22Rv1 (cell line): Measurements from ENCODE around the gene ATP8B3.

ENCODE experiments used
- CTCF ChIP-seq: fragments of 450-650 bp; IDR thresholded peaks from 2 replicates; pipeline ENCODE4 v1.5.1; 2017; ENCODE audit warnings: mild to moderate bottlenecking
- ZFX ChIP-seq: fragments of 450-650 bp; IDR thresholded peaks from 2 replicates; pipeline ENCODE4 v1.6.1; 2017; ENCODE audit warnings: antibody characterized with exemption, borderline replicate concordance

- TF ChIP-seq CTCF (no peak), ZFX (no peak)
Measured at GRCh38 chr19:1832046-1832663, 20.1 kb upstream of the ATP8B3 start.
